Trophoblast cell (in vitro differentiated cells and primary cell): ENCODE results near the gene CX3CR1.

Experiments used
- DNase-seq, 2 donors: peaks; one replicate each; pipeline ENCODE4 v3.0.0-alpha.2; 2016
- H2AFZ ChIP-seq: 2 replicates; pipeline ENCODE4 v1.6.1; 2013; ENCODE audit warnings: low read length, moderate library complexity, mild to moderate bottlenecking; ENCODE audit not compliant: insufficient read depth, poor library complexity
- H2AK5ac ChIP-seq: 2 replicates; pipeline ENCODE4 v1.6.1; 2013; ENCODE audit warnings: mild to moderate bottlenecking, low read length
- H2BK120ac ChIP-seq: 2 replicates; pipeline ENCODE4 v1.6.1; 2013; ENCODE audit warnings: low read length, mild to moderate bottlenecking, moderate library complexity; ENCODE audit not compliant: insufficient read depth, poor library complexity
- H2BK12ac ChIP-seq: 2 replicates; pipeline ENCODE4 v1.6.1; 2013; ENCODE audit warnings: mild to moderate bottlenecking, low read length, moderate library complexity
- H2BK5ac ChIP-seq: 2 replicates; pipeline ENCODE4 v1.6.1; 2013; ENCODE audit warnings: low read length, low read depth, moderate library complexity, mild to moderate bottlenecking; ENCODE audit not compliant: poor library complexity
- H3K14ac ChIP-seq: 2 replicates; pipeline ENCODE4 v1.6.1; 2013; ENCODE audit warnings: mild to moderate bottlenecking, low read length
- H3K18ac ChIP-seq: 2 replicates; pipeline ENCODE4 v1.6.1; 2013; ENCODE audit warnings: mild to moderate bottlenecking, low read length
- H3K23ac ChIP-seq: 2 replicates; pipeline ENCODE4 v1.6.1; 2013; ENCODE audit warnings: low read length
- H3K27ac ChIP-seq: 2 replicates; pipeline ENCODE4 v1.5.1; 2013; ENCODE audit warnings: low read depth, mild to moderate bottlenecking, inconsistent platforms, low read length, moderate library complexity
- H3K27me3 ChIP-seq: 2 replicates; pipeline ENCODE4 v1.6.1; 2013; ENCODE audit warnings: inconsistent platforms, mild to moderate bottlenecking, low read length, moderate library complexity; ENCODE audit not compliant: insufficient read depth
- H3K36me3 ChIP-seq, 2 experiments: 1 replicate in 1 of 2; 2 replicates in 1 of 2; pipeline ENCODE4 v1.6.1; 2013; ENCODE audit warnings: low read length in 2 of 2, mild to moderate bottlenecking in 2 of 2, moderate library complexity in 1 of 2; ENCODE audit not compliant: insufficient read depth in 2 of 2, control insufficient read depth in 1 of 2
- H3K4ac ChIP-seq: 2 replicates; pipeline ENCODE4 v1.6.1; 2013; ENCODE audit warnings: low read depth, mild to moderate bottlenecking, low read length, moderate library complexity
- H3K4me1 ChIP-seq, 2 experiments: 1 replicate in 1 of 2; 2 replicates in 1 of 2; pipeline ENCODE4 v1.6.1; 2013; ENCODE audit warnings: low read length in 2 of 2, mild to moderate bottlenecking in 2 of 2, moderate library complexity in 1 of 2; ENCODE audit not compliant: insufficient read depth in 2 of 2, control insufficient read depth in 1 of 2
- H3K4me2 ChIP-seq: 2 replicates; pipeline ENCODE4 v1.6.1; 2013; ENCODE audit warnings: inconsistent platforms, mild to moderate bottlenecking, low read length, moderate library complexity
- H3K4me3 ChIP-seq: 2 replicates; pipeline ENCODE4 v1.5.1; 2013; ENCODE audit warnings: mild to moderate bottlenecking, low read depth, low read length, inconsistent platforms
- H3K79me1 ChIP-seq: one replicate; pipeline ENCODE4 v1.6.1; 2013; ENCODE audit warnings: low read length
- H3K79me2 ChIP-seq: 2 replicates; pipeline ENCODE4 v1.6.1; 2013; ENCODE audit warnings: low read length, mild to moderate bottlenecking; ENCODE audit not compliant: control insufficient read depth, insufficient read depth, poor library complexity
- H3K9ac ChIP-seq: 2 replicates; pipeline ENCODE4 v1.6.1; 2013; ENCODE audit warnings: mild to moderate bottlenecking, low read length
- H3K9me3 ChIP-seq: 2 replicates; pipeline ENCODE4 v1.6.1; 2013; ENCODE audit warnings: low read depth, mild to moderate bottlenecking, control low read depth, inconsistent platforms, low read length; ENCODE audit not compliant: insufficient read depth
- H4K12ac ChIP-seq: 2 replicates; pipeline ENCODE4 v1.6.1; 2013; ENCODE audit warnings: low read depth, mild to moderate bottlenecking, low read length, moderate library complexity
- H4K8ac ChIP-seq: 2 replicates; pipeline ENCODE4 v1.6.1; 2013; ENCODE audit warnings: low read depth, mild to moderate bottlenecking, low read length, moderate library complexity
- H4K91ac ChIP-seq: one replicate; pipeline ENCODE4 v1.6.1; 2013; ENCODE audit warnings: low read depth, mild to moderate bottlenecking, low read length, moderate library complexity
- WGBS: extraction: QIAGEN DNeasy Blood & Tissue Kit; methylation state at CpG from one replicate; pipeline ENCODE4 v1.1.7; 2013; ENCODE audit warnings: missing lambda C conversion rate; ENCODE audit not compliant: insufficient read length, insufficient coverage; ENCODE audit errors: extremely low coverage; 5-methylcytosine and 5-hydroxymethylcytosine counted together

Gene CX3CR1

GRCh38 chr3:39273119-39273518 lies 6.7 kb downstream of the CX3CR1 start:
- Histone ChIP-seq H3K79me1 (no peaks in the 10 kb centered on the region), H2BK120ac (no peak overlapping the region), H3K18ac (no peak overlapping the region), H3K23ac (no peak overlapping the region), H4K91ac (no peak overlapping the region), H3K27ac (no peak overlapping the region), H3K36me3 (no peaks in the 10 kb centered on the region), H2AK5ac (no peak overlapping the region), H3K79me2 (no peaks in the 10 kb centered on the region), H3K4me3 (no peak overlapping the region), H3K14ac (no peak overlapping the region), H2BK12ac (no peak overlapping the region), H3K9ac (no peak overlapping the region), H4K12ac (no peak overlapping the region), H4K8ac (no peak overlapping the region), H2BK5ac (no peak overlapping the region), H2AFZ (no peak overlapping the region), H3K4ac (no peak overlapping the region), H3K4me2 (no peak overlapping the region), H3K4me1 (peaks cover 10 to 11% of the 10 kb centered on the region in 2 experiments), H3K27me3 (no peaks in the 10 kb centered on the region), H3K9me3 (no peaks in the 10 kb centered on the region)
- no peak for DNase-seq
- WGBS = no CpG with 5 or more reads among the region's 3 CpGs

GRCh38 chr3:39272191-39272590 lies 7.6 kb downstream of the CX3CR1 start:
- H3K27me3 ChIP-seq = no peaks in the 10 kb centered on the region
- H3K4ac ChIP-seq = no peak overlapping the region
- H3K4me3 ChIP-seq = no peak overlapping the region
- H3K79me1 ChIP-seq = no peaks in the 10 kb centered on the region
- H3K4me2 ChIP-seq = no peak overlapping the region
- no peak for DNase-seq
- H3K27ac ChIP-seq = no peak overlapping the region
- no peak overlapping the region for H3K14ac ChIP-seq
- H2BK120ac ChIP-seq = no peak overlapping the region
- no peak overlapping the region for H2BK12ac ChIP-seq
- no peaks in the 10 kb centered on the region for H3K9me3 ChIP-seq
- no peaks in the 10 kb centered on the region for H3K36me3 ChIP-seq
- H2AFZ ChIP-seq = no peak overlapping the region
- H3K79me2 ChIP-seq = no peaks in the 10 kb centered on the region
- no peak overlapping the region for H4K91ac ChIP-seq
- H4K12ac ChIP-seq = no peak overlapping the region
- peaks cover 2% of the 10 kb centered on the region in 2 experiments for H3K4me1 ChIP-seq
- H3K9ac ChIP-seq = no peak overlapping the region
- H2AK5ac ChIP-seq = no peak overlapping the region
- no peak overlapping the region for H4K8ac ChIP-seq
- WGBS = no CpG with 5 or more reads among the region's 2 CpGs
- H2BK5ac ChIP-seq = no peak overlapping the region
- no peak overlapping the region for H3K18ac ChIP-seq
- H3K23ac ChIP-seq = no peak overlapping the region

GRCh38 chr3:39271363-39271914 lies 8.4 kb downstream of the CX3CR1 start:
- Histone ChIP-seq H3K4me2 (no peak overlapping the region), H3K79me2 (no peaks in the 10 kb centered on the region), H3K4me1 (no peaks in the 10 kb centered on the region), H3K4ac (no peak overlapping the region), H3K9me3 (no peaks in the 10 kb centered on the region), H3K27me3 (no peaks in the 10 kb centered on the region), H2BK12ac (no peak overlapping the region), H3K4me3 (no peak overlapping the region), H3K23ac (no peak overlapping the region), H4K8ac (no peak overlapping the region), H2BK5ac (no peak overlapping the region), H3K14ac (no peak overlapping the region), H3K9ac (no peak overlapping the region), H3K79me1 (no peaks in the 10 kb centered on the region), H2AK5ac (no peak overlapping the region), H4K91ac (no peak overlapping the region), H3K36me3 (no peaks in the 10 kb centered on the region), H4K12ac (no peak overlapping the region), H2AFZ (no peak overlapping the region), H3K18ac (no peak overlapping the region), H3K27ac (no peak overlapping the region), H2BK120ac (no peak overlapping the region)
- DNase-seq = no peak
- no CpG with 5 or more reads among the region's 6 CpGs for WGBS

- H3K4me2 ChIP-seq = no peak overlapping the region
- H3K18ac ChIP-seq = no peak overlapping the region
- H3K4me1 ChIP-seq = no peaks in the 10 kb centered on the region
- no peak overlapping the region for H3K14ac ChIP-seq
- no peak overlapping the region for H2AFZ ChIP-seq
- H3K23ac ChIP-seq = no peak overlapping the region
- no peaks in the 10 kb centered on the region for H3K36me3 ChIP-seq
- H3K9ac ChIP-seq = no peak overlapping the region
- H2BK120ac ChIP-seq = no peak overlapping the region
- H4K91ac ChIP-seq = no peak overlapping the region
- H2BK5ac ChIP-seq = no peak overlapping the region
- no peak overlapping the region for H3K27ac ChIP-seq
- no peak overlapping the region for H4K12ac ChIP-seq
- no peak overlapping the region for H3K4ac ChIP-seq
- no peaks in the 10 kb centered on the region for H3K9me3 ChIP-seq
- no peaks in the 10 kb centered on the region for H3K79me2 ChIP-seq
- no peaks in the 10 kb centered on the region for H3K79me1 ChIP-seq
- no peak overlapping the region for H2BK12ac ChIP-seq
- no peak for DNase-seq
- WGBS = no CpG with 5 or more reads among the region's 4 CpGs
- no peak overlapping the region for H4K8ac ChIP-seq
- no peaks in the 10 kb centered on the region for H3K27me3 ChIP-seq
- no peak overlapping the region for H3K4me3 ChIP-seq
- H2AK5ac ChIP-seq = no peak overlapping the region
Observed at GRCh38 chr3:39269528-39269927, 10.3 kb downstream of the CX3CR1 start.
